HG03432 (cell line): ENCODE measurements around the gene CEP295NL.
A peak's percentile ranks its signal among the peaks of the same experiment; 100 is the strongest.
"Not testable (repeated sequence)": the region's sequence is repeated elsewhere in the genome, so short reads cannot be mapped to it uniquely, and the experiment has no call there.

ENCODE experiments used
- ATAC-seq: cut with Tn5 transposase; IDR thresholded peaks from one replicate; pipeline ENCODE4 v1.9.1; 2021; ENCODE audit warnings: mild to moderate bottlenecking, moderate library complexity; ENCODE audit not compliant: unreplicated experiment

CEP295NL gene

DNA sequence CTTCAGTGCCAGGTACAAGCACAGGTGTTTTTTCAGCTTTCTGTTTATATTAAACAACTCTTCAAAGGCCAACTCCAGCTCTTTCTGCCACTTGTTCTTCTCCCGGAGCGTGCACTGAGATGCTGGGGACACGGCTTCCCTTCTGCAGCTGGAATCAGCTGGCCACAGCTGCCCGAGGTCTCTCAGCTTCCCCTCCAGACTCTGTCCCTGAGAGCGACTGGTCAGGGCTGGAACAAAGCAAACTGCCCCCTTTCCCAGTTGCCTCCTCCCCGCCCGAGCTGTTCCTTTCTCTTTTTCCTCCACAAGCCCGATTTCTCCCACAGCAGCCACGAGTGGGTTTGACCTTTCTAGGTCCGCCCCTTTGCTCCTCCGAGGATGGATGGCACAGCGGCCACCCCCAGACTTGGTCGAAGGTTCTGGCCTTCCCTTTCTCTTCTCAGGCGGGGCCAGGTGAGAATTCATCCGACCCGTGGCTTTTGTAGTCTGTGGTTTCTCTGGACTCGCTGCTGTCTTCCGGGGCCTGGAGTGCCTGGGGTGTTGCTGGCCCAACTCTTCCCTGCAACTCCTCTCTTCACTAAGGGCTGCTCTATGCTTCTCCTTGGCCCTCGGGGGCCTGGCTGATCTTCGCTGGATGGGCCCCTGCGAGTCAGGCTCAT is 11.5 kb downstream of the CEP295NL start:
- no peak for ATAC-seq

DNA sequence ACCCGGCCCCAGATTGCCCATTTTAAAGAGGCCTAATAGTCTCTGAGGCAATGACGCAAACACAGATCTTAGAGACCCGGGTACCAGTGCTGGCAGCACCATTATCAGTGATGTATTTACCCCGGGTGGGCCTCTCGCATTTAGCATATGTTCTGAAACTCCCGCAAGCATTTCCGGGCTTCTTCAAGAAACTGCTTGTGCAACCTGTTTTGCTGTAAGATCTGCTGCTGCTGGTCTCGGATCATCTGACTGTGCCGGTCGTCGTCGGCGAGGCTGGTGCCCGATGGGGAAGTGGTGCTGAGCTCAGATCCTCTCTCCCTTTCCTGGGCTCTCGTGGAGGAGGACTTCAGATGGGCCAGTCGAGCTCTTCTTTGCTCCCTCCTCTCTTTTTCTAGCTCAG is 12.5 kb downstream of the CEP295NL start:
- no peak for ATAC-seq

DNA sequence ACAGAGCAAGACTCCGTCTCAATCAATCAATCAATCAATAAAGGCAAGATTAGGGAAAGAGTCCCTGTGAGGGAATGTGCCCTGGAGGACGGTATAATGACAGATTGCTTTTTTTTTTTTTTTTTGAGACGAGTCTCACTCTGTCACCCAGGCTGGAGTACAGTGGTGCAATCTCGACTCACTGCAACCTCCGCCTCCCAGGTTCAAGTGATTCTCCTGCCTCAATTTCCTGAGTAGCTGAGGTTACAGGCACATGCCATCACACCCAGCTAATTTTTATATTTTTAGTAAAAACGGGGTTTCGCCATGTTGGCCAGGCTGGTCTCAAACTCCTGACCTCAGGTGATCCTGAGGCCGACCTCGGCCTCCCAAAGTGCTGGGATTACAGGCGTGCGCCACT is 12.9 kb downstream of the CEP295NL start:
- ATAC-seq, result not testable (repeated sequence)

DNA sequence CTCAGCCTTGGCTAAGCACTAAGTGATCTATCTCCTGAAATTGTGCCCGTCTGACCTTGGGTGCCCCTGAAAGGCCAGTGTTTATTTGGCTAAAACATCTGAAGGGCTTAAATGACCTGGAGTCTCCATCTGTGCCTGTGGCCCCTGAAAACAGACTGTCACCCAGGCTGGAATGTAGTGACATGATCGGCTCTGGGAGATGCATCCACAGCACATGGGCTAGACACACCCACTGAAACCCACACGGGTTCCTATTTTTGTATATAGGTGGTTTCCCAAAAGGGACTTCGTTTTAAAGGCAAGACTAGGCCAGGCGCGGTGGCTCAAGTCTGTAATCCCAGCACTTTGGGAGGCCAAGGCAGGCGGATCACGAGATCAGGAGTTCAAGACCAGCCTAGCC is 13.5 kb downstream of the CEP295NL start:
- ATAC-seq, result peak; percentile 55

DNA sequence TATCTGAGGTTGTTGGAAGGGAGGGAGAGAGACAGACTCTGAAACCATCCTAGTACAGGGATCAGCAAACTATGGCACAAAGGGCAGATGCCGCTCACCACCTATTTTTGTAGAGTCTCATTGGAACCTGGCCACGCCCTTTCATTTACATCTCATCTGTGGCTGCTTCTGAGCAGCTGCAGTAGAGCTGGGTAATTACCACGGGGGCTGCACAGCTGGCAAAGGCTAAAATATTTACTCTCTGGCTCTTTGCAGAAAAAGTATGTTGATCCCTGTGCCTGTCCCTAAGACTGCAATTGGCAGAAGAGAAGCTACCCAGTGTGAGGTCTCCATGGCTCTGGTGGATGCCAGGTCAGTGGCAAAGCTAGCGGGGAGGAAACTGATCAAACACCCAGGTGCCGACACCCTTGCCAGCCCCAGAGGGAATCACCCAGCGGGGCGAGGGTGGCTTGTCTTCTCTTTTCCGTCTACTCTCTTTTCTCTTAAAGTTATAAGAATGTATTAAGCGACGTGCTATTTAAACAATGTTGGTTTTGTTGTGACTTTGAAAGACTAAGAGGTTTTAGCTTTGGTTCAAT is 14.0 kb downstream of the CEP295NL start:
- ATAC-seq, result no peak

DNA sequence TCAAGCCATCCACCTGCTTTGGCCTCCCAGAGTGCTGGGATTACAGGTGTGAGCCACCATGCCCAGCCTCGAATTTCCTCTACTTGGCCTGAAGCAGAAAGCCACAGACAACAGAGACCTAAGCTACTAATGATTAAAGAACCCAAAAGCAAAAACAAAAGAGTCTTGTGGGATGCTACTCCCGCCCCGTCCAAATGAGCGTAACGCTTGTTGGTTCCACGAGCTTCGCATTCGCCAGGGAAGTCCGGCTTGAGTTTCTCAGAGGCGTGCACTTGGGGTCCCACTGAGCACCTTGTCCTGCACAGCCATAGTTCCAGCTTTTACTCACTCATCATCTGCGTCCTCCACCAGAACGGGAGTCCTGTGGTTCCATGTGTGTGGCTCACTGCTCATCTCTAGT is 16.0 kb downstream of the CEP295NL start:
- ATAC-seq, result no peak

DNA sequence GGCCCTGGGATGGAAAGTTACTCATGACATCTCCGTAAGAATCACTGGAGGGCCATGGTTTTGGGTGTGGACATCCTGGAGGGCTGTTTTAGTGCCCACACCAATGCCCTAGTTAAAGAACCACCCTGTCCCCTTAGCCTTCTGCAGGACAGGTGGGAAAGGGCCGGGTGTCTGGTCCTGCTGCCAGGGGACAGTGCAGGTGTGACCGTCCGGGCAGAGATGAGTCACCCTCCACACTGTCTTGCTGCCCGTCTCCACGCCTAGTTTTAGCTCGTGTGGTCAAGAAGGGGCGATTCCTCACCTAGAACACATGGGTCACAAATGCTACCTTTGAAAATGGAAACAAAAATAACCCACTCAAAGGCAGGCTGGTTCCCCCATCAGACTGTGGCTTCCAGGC is 17.0 kb downstream of the CEP295NL start:
- ATAC-seq, result no peak

DNA sequence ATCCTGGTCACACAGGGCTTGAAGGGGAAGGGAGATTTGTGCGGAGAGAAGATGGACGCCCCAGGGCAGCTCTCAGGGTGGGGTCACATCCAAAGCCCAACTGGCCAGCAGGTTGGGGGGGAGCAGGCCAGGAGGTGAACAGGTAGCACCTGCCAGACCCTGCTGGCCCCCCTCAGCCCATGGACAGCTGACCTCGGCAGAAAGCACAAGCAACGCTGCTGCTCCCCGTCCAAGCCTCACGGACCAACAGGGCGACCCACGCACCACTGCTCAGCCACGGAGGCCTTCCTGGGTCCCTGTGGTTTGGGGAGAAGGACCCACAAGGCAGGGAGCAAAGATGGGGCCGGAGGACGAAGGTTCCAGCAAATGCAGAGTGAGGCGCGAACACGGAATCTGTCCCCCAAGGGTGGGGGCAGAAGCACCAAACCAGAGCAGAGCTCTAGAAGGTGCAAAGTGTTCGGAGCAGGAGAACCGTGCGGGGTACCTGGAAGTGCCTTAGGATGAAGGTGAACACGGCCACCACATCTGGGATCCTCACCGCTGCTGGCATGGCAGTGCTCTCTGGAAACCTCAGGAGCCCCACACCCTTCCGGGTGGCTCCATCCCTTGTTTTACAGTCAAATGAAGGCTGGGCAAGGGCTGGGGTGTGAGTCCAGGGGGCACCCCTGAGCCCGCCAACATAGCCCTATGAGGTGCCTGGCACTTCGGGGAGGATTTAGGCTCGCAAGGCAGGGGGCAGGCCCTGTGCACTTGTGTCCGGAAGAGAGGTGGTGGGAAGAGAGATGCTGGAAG is 17.9 kb downstream of the CEP295NL start:
- no peak for ATAC-seq

DNA sequence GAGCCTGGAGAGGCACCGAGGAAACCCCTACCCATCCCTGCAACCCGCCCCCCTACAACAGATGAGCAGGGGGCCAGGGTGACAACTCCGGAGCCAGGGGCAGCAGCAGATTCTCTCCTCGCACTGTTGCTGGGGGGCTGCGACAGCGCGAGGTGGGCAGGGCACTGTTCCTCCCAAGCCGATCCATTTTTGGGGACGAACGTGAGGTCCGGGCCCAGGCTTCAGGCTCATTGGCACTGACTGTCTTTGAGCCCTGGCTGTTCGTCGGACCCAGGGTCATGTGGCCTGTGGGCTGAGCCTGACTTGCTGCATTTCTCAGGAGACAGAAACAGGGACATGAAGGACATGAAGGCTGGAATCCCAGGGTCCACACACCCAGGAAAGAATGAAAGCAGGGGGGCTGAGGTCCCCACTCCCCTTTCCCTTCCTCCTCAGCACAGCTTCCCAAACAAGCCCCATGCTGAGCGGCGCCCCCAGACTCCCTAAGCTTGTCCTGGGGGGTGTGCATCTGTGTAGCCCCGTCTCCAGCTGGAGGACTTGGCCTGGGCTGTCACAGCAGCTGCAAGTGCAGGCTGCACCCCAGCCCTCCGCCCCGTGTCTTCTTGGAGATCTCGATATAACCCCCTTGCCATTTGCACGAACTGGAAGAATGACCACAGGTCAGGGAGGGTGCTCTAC is 18.7 kb downstream of the CEP295NL start:
- ATAC-seq, result no peak

DNA sequence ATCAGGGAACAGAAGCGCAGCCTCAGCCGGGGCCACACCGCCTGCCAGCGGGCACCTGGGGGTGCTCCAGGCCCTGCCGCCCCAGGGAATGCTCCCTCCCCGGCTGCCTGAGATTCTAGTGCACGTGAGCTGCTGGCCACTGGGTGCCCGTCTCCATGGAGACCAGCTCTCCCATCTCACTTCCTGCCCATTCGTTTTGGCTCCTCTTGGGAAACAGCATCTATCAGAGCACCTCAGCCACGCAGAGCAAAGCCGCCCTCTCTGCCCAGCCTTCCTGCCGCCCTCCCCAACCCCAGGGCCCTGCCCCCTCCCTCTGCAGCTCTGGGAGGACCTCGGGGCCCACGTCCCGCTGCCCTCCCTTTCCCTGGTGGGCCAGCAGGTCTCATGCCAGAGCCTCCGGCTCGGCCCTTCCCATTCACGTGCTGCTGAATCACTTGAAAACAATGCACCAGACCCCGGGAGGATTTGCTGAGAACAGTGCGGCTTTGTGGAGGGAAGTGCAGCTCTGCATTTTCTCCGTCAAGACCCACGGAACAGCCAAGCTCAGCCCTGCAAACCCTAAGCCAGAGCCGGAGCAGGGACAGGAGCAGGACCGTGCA is 19.4 kb downstream of the CEP295NL start:
- ATAC-seq, result no peak

DNA sequence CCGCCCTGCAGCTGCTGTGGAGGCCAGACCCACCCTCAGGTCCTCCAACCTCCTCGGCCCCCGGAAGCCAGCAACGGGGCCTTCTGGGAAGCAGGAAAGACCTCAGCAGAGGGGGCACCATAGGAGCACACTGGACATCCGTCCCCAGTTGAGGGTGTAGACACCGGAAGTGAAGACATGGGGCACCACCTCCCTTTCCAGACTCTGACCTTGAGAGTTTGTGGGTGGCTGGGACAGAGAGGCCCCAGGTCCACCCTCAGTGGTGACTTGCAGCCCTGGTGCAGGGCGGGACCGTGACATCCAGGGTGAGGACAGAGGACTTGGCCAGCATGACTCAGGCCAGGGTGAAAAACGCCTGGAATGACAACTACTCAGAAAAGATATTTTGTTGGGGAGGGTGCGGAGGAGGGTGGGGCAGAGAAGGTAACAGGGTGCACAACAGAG is 19.9 kb downstream of the CEP295NL start:
- ATAC-seq, result no peak

DNA sequence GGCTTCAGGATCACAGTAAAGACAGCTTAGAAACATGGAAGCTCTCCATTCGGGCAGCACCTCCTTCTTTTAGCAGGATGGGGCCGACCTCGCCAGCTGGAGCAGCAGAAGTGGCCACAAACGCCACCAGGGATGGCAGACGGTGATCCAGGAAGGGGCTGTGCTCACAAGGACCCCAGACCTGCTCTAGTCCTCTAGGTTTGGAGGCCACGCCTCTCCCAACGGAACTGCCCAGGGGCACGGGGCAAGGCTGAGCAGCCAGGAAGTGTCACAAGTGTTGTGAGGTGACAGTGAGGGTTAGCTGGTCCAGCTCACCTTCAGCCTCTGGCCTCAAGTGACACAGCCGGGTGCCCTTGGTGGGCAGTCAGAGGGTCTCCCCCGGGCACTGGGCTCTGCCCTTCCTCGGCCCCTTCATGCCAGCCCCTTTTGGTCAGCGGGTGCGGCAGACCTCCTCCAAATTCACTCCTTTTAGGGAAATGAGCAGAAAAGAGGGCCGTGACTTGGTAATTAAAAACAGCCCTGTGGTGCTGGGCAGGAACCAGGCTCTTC is 20.4 kb downstream of the CEP295NL start:
- ATAC-seq, result no peak

DNA sequence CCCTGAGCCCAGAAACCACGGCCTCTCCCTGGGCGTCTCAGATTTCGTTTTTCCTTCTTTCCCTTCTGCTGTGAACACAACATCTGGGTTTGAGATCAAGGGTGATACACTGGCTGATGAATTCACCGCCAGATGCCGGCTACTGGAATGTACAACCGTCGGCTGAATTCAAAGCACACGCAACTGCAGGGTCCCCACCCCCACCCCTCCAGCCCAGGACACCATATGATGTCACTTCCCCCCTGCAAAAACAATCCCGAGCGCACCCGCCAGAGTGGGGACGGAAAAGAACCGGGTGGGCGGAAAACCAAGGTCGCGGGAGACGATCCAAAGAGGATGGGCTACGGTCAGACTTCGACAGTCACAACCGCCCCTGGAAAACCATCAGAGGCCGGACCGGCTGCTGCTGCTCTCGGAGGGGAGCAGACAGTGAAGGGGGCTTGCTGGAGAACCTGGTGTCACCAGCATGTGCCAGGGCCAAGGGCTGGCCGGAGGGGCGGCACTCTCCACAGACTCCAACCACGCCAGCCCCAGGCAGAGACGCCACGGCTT is 23.3 kb downstream of the CEP295NL start:
- ATAC-seq, result no peak

DNA sequence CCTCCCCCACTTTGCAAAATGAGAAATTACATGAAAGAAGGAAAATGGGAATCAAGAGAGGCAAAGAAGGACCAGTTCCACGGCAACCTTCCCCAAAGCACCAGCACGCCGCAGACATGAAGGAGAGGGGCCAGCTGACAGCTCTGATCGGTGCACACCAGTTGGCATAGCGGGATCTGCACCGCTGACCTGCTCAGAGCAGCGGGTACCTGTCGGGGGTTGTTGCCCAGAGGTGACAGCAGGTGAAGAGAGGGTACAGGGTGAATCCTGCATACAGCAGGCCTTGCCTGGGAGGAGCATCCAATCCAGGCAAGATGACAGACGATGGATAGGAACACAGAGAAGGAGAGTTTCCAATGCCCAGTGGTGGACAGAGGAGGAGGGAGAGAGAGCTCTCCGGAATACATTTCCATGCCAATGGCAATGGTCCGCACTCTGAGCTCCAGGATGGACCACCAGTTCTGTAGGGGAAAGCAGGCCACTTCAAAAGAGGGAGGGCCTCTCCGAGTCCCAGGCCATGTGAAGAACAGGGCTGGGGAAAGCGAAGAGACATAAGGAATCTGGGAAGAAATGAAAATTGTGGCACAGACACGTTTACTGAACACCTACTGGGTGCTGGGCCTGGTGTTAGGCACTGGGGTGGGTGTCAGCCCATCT is 24.0 kb downstream of the CEP295NL start:
- no peak for ATAC-seq

DNA sequence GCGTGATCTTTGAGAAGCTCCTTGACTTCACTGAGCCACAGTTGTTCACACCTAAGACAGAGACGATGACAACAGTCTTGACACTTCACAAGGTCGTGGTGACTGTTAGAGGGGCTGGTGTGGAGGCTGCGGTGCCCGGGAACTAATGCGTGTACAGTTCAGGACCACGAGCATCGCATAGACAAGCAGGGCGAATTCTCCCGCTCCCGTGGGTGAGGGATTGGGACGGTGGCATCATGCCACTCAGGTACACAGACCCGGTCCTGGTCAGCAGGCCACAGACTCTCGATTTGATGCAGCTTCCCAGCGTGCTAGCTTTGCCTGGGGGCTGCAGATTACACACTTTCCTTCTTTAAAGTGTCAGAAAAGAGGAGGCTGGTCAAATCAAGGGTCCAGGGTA is 24.7 kb downstream of the CEP295NL start:
- no peak for ATAC-seq

DNA sequence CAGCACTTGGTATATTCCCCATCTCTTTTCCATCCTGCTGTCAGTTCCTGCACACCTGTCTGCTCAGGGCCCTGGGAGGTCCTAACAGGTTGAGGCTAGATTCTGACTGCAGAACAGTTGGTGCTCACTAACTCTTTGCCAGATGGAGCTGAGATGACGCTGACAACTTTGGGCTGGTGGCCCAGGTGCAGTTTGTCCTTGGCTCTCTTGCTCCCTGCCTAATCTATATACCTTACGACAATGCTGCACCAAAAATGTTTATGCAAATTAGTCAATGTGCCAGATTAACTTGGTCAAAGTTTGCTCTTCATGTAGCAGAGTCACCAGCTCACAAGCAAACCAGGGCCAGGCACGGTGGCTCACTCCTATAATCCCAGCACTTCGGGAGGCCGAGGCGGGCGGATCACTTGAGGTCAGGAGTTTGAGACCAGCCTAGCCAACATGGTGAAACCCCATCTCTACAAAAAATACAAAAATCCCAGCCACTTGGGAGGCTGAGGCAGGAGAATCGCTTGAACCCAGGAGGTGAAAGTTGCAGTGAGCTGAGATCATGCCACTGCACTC is 26.0 kb downstream of the CEP295NL start:
- ATAC-seq, result not testable (repeated sequence)

DNA sequence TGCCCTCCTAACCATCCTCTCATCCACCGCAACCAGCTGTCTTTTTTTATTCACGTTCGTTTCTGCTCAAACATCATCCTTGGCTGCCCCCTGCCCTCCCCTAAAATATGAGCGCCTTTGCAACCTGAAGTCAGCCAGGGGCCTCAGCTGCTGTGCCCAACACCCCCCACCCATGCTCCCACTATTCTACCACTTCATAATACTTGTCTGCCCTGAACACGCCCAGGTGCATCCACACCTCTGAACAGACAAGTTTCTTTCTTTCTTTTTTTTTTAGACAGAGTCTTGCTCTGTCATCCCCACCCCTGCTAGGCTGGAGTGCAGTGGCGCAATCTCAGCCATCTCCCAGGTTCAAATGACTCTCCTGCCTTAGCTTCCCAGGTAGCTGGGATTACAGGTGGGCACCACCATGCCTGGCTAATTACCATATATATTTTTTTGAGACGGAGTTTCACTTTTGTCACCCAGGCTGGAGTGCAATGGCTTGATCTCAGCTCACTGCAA is 26.9 kb downstream of the CEP295NL start:
- ATAC-seq, result no peak

DNA sequence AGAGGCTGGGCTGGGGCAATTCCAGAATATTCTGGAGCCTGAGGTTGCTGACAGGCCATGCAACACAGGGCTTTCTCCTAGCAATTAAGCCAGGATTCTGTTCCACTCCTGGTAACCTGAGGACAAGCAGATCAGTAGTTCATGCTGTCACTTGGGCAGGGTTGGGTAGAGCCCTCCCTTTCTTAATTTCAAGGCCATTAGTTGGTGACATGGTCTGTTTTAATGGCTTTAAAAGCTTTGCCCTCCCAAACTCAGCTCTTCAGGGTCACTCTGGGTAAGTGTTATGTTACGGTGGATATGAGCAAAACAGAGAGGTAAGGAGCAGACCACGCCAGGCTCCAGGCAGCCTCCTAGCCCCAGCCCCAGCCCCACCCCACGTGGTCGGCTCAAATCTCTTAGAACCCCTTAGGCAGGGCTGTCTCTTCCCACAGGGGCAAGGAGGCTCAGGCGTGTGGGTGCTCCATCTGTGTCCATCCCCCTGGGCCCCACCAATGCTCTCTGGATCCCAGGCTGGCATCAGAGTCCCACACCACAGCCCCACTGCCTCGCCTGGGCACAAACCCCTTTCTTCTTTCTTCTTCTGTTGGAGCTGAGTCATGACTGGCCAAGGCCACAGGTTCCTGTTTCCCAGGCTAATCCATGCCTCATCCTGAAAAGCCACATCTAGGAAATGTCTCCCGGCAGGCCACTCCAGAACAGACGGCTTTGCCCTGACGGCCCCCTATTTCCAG is 27.5 kb downstream of the CEP295NL start:
- ATAC-seq, result no peak
